Erythroblast (primary cell): ENCODE results near the gene MAD1L1.

Experiments
- DNase-seq, 2 experiments: peaks; one replicate each; lab custom pipeline; 2025; lab: John Stamatoyannopoulos, UW
- GATA1 ChIP-seq: IDR thresholded peaks from 2 replicates; pipeline ENCODE4 v1.6.1; 2011; ENCODE audit warnings: low read depth, mild to moderate bottlenecking, control low read depth, low read length, moderate library complexity
- POLR2A ChIP-seq: IDR thresholded peaks from 2 replicates; pipeline ENCODE4 v1.6.1; 2011; ENCODE audit warnings: mild to moderate bottlenecking, low read length

Gene MAD1L1

DNA sequence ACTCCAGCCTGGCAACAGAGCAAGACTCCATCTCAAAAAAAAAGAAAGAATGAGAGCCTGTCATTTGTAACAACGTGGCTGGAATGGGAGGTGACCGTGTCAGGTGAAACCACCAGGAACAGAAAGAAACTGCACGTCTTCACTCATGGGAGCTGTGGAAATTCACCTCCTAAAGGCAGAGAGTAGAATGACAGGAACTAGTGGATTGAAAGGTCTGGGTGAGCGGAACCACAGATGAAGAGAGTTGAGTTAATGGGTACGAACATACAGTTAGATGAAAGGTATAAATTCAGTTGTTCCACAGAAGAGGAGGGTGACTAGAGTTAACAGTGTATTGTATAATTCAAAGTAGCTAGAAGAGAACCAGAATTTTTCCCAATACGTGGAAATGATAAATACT, 78.6 kb downstream of the MAD1L1 start:
- DNase-seq = no peak
- TF ChIP-seq POLR2A (no peak), GATA1 (no peak)

DNA sequence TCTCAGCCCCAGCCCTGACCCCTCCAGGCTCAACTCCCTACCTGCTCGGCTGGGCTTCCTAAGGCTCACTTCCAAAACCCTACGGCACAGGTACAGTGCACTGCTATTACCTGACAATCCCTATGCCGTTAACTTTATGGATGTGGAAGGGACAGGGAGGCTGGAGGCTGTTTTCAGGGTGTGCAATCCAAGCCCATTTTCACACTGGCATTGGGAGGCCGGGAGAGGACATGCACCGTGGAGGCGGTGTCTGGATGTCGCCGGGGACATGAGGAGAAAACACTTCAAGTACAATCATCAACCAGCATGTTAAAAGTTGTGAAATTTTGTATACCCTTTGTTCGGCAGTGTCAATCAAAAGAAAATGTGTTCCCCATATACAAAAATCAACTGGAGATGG, 80.1 kb downstream of the MAD1L1 start:
- TF ChIP-seq GATA1 (no peak), POLR2A (no peak)
- no peak for DNase-seq

DNA sequence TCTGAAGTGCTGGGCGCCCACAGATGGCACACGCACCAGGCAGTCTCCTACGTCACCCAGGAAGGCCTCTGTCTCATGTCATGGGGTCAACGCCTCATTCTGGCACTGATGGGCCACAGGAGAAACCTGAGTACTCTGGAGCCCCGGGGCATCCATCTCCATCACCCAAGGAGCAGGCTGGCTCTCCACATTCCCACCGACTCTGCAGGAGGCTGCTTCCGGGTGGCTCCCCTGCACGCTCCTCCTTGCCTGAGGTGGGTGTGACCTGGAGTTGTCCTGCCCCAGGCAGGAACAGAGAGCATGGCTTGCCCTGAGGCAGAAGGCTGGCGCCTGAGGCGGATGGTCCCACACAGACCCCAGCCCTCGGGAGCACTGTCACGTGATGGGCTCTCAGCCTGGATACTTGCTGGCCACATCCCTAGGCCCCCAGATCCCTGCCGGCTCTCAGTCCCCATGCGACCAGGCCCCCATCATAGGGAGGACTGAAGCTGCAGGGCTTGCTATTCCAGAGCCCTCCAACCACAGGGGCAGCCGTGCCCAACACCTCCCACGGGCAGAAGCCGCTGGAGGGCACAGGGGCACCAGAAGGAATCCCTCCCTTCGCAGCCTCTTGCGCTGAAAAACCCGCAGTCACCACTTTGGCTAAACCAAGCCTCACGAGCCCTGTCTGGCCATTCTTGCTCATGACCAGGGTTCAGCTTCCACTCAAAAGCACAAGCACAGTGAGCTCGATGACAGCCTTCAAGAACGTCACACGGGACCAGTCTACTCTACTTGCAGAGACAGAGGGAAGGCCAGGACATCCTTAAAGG, 80.7 kb downstream of the MAD1L1 start:
- DNase-seq = no peak
- TF ChIP-seq GATA1 (no peak), POLR2A (no peak)

DNA sequence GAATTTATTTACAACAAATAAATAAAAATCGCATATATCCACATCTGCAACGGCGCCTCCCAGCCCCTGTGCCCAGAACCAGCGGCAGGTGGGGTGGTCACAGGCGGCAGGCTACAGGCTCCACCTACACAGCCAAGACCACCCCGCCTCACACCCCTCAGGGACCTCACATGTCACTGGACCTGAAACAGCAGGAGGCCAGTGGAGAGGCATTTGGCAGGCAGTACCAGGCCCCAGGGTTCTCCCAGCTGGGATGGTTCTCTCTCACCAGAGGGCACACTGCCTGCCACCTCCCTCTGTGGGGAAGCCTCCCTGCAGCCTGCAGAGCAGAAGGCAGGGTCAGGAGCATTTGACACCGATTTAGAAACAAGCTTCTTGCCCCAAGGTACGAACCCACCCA, 81.5 kb downstream of the MAD1L1 start:
- no peak for DNase-seq
- no peak for TF ChIP-seq POLR2A
- TF ChIP-seq GATA1 = no peak

DNA sequence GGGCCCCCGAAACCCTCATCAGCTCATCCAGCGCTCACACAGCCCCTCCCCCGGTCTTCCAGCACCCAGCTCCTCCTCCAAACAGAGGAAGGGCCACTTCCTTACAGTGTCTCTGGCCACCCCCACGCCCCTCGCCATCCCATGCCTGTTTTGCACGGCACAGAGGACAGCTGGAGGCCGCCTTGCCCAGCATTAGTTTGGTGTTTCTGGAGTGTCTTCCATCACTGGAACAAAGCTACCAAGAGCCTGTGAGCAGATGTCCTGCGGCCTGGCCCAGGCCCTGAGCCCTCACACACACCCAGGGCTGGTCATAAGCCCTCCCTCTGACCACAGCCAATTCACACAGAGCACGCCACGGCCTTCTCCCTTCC, 82.3 kb downstream of the MAD1L1 start:
- no peak for DNase-seq
- TF ChIP-seq GATA1 (no peak), POLR2A (no peak)

DNA sequence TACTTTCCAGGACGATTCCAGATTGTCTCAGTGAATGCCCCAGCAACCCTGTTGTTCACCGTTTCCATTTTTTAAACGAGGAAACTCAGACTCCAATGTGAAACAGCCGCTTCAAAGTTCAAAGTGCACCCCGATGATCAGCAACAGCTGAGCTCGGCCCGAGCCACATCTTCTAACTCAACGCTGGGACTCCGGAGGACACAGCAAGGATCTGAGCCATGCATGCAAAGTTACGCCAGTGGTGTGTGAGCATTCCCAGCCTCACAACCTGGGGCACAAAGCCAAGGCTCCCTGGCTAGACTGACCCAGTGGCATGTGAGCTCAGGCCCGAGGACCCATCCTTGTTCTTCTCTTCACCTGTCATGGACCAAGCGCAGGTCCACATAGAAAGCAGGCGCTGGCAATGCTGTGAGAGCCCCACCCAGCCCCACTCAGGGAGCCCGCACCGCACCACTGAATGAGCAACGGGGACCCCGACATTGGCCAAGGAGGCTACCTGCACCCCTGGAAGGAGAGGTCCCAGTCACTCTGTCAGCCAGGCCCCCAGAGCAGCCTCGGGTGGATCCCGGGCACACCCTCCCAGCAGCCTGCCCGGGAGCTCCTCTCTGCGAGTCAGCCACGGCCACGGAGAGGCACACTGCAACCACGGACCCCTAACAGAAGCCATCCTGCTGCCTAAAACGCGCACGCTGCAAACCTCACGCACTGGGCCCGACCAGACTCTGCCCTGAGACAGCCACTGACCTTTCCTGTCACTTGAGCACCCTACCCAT, 82.9 kb downstream of the MAD1L1 start:
- TF ChIP-seq POLR2A (no peak), GATA1 (no peak)
- DNase-seq = no peak

DNA sequence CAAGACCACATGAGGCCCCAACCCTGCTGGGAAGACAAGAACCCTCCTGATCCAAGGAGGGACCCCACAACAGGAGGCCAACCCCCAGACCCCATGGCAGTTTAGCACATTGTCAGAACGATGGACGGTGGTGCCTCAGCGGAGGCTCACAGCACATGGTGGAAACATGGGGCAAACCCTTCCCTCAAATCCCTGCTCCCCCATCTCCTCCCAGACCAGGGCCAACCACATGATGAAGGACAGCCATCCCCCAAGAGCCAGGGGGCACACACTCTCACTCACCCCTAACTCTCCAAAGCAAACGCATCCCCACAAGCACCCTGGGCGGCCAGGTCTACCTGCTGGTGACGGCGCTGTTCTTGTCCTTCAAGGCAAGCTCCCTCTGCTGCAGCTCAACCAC, 83.9 kb downstream of the MAD1L1 start:
- no peak for TF ChIP-seq POLR2A
- TF ChIP-seq GATA1 = no peak
- DNase-seq = no peak

DNA sequence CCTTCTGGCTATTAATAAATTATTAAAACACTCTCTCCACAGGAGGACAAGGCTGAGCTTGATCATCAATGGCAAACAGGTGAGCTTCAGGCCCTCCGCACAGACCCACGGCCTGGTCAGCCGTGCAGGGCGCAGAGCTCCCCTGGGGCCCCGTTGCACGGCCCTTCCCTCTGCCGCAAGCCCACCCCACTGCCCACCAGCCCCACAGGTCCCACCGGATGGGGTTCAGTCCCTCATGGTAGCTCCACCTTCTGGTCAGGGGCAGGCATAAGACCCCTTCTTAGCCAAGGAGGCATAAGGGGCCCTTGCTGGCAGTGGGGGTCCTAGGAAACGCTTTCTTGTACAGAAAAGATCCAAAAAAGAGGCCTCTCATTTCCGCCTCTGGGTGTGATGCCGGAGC, 84.6 kb downstream of the MAD1L1 start:
- no peak for DNase-seq
- TF ChIP-seq GATA1 (no peak), POLR2A (no peak)

DNA sequence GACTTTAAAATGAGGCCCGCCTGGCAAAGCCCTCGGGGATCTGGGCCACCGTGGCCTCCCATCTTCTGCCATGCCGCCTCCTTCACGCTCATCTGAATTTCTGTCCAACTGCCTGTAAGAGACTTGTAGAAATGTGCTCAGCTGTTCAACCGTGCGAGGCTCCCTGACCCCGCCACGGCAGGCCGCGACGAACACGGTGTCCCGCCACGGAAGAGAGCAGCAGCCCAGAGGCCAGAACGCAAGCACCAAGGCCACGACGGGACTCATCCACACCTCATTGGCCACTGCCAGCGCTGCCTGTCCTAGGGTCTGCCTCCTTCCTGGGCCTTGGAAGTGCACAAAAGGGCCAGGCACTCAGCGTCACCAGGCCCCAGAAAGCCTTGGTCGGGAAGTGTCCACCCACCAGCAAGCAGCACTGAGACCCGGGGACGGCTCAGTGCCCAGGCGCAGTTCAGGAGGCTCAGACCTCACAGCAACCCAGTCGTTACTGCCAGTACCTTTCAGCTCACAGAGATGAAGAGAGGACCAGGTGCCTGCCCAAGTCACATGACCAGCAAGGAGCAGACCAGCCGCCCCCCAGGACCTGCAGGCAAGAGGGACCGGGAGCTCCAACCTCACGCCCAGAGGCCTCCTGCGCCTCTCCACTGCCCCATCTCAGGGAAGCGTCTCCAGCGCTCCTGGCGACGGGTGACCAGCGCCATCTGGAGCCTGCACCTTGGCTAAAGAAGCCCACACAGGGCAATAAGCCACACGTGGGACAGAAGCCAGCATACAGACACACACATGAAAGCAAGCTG, 85.9 kb downstream of the MAD1L1 start:
- TF ChIP-seq GATA1 (no peak), POLR2A (no peak)
- DNase-seq = no peak

DNA sequence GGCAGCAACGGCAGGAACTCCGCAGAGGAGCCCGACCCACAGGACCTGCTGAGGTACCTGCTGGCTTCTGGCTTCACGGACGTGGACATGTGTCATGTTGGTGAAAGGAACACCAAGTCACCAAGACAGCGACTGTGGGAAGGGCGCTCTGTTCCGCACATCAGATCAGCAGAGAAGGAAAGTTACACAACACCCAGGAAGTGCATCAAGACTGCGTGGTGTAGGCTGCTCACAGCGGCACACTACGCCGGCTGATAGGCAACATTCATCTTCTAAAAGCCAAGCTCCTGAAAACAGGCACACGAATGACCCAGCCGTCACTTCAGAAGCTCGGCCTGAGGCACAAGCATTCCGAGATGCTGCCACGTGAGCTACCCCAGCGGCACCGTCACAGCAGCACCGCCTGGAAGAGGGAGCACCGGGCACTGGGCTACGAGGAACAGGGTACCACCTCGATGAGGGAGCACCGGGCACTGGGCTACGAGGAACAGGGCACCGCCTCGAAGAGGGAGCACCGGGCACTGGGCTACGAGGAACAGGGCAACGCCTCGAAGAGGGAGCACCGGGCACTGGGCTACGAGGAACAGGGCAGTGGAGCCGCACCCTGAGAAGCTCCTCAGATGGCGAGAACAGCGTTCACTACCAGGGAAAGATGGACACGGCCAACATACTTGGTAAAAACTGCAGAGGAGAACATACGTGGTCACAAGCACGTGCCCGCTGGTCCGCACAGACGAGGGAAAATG, 86.7 kb downstream of the MAD1L1 start:
- DNase-seq = no peak
- no peak for TF ChIP-seq POLR2A
- TF ChIP-seq GATA1 = no peak

DNA sequence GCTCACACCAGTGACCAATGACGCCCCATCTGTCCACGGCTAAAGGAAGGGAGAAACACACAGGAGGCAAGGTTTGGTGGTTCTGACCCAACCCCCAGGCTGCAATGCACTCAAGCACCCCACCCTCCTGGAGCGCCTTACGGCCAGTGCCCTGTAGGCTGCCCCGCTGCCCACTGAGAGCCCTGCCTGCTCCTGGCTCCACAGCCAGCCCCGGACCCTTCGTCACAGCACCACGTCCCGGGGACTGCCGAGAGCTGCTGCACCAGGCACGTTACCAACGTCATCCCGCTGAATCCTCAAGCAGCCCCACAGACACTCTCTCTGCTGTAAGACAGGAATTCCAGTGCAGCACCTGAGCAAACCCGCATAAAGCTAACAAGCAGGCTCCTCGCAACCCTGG, 87.8 kb downstream of the MAD1L1 start:
- no peak for DNase-seq
- no peak for TF ChIP-seq POLR2A
- no peak for TF ChIP-seq GATA1

DNA sequence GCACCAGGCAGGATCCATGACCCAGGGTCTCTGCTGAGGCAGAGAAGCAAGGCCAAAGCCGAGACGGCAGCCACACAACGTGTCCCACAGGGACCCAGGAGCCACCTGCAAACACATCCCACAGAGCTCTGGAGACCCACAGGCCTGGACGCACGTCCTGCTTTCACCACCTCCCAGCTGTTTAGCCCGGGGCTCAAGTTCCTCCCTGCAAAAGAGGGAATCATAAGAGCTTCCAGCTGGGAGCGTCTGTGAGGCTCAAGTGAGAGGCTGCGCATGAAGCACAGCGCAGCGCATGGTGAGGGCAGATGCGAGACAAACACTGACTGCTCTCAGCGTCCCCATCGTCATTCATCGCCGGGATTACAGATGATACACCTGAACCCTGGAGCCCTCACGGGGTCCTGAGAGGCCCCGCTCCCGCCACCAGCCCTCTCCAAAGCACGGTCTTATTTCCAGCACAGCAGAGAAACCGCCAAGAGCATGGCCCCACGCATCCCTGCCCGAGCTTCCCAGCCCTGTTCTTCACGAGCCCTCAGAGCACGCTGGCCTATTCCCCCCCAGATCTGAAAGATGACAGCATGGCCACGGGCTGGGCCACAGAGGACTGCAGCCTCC, 88.7 kb downstream of the MAD1L1 start:
- no peak for DNase-seq
- no peak for TF ChIP-seq POLR2A
- no peak for TF ChIP-seq GATA1

DNA sequence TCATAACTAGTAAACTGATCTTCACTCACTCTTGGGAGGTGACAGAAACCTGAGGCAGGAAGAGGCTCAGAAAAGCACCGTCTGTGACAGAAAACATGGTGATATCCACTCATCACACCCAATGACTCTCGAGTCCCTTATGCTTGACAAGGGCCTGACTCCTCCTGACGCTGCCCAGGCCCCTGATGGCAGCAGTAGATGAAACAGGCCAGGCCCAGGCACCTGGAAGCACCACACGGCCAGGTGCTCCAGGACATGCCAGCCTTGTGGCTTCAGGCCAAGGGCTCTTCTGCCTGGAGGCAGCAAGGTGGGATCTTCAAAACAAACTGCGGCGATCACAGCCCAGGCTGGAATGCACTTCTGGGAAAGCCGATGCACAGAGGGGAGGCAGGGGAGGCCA, 89.3 kb downstream of the MAD1L1 start:
- no peak for DNase-seq
- TF ChIP-seq GATA1 (no peak), POLR2A (no peak)
